PC-3 (cell line): Measurements from ENCODE around the gene PGBD2. TPM values are rescaled to one million over a fixed set of nuclear protein-coding genes. Genes with fewer than 3 reads are reported as not detected.
A peak's percentile ranks its signal among the peaks of the same experiment; 100 is the strongest.

Experiments
- ATAC-seq: fragments of 200-7000 bp; cut with Tn5 transposase; 2 replicates; pipeline ENCODE4 v1.9.1; 2020; ENCODE audit warnings: mild to moderate bottlenecking, moderate library complexity
- BruUV-seq: library from RNA; stranded (reverse); fragments of 400-500 nt; replicated peaks from 2 replicates; lab custom pipeline; 2021; lab: Mats Ljungman, UMichigan
- CTCF ChIA-PET: fragments of 300-600 bp; sonication (Branson Sonifier 250); formaldehyde crosslinking; loops from one replicate; lab custom pipeline; 2022; ENCODE audit warnings: antibody characterized with exemption; lab: Charles Lee
- POLR2A ChIA-PET: fragments of 300-600 bp; sonication (Branson Sonifier 250); formaldehyde crosslinking; loops from one replicate; lab custom pipeline; 2022; ENCODE audit warnings: antibody characterized with exemption; ENCODE audit not compliant: unreplicated experiment; lab: Charles Lee
- DNase-seq: peaks from one replicate; pipeline ENCODE4 v3.0.0-alpha.2; 2015
- H2AFZ ChIP-seq: fragments of 300-600 bp; sonication (generic); 2 replicates; pipeline ENCODE4 v1.6.0; 2016; ENCODE audit warnings: antibody characterized with exemption, low read length
- H3F3A ChIP-seq: fragments of 300-600 bp; sonication (generic); one replicate; pipeline ENCODE4 v1.6.0; 2017; ENCODE audit warnings: antibody characterized with exemption, low read length, control low read depth, mild to moderate bottlenecking; ENCODE audit not compliant: unreplicated experiment
- H3K27ac ChIP-seq: fragments of 300-600 bp; sonication (generic); 2 replicates; pipeline ENCODE4 v1.5.1; 2016; ENCODE audit warnings: mild to moderate bottlenecking, low read length
- H3K27me3 ChIP-seq: fragments of 300-600 bp; sonication (generic); 2 replicates; pipeline ENCODE4 v1.6.1; 2016; ENCODE audit warnings: low read length, mixed read lengths
- H3K36me3 ChIP-seq: fragments of 300-600 bp; sonication (generic); 2 replicates; pipeline ENCODE4 v1.6.1; 2016; ENCODE audit warnings: low read depth, mixed run types, low read length, mixed read lengths
- H3K4me1 ChIP-seq: fragments of 300-600 bp; sonication (generic); 2 replicates; pipeline ENCODE4 v1.5.1; 2016; ENCODE audit warnings: low read length; ENCODE audit not compliant: insufficient read depth
- H3K4me2 ChIP-seq: fragments of 300-600 bp; sonication (generic); 2 replicates; pipeline ENCODE4 v1.6.0; 2016; ENCODE audit warnings: low read length
- H3K4me3 ChIP-seq: fragments of 300-600 bp; sonication (generic); 2 replicates; pipeline ENCODE4 v1.5.1; 2016; ENCODE audit warnings: mild to moderate bottlenecking, low read length, mixed read lengths
- H3K79me2 ChIP-seq: fragments of 300-600 bp; sonication (generic); 2 replicates; pipeline ENCODE4 v1.6.1; 2017; ENCODE audit warnings: low read length, mixed read lengths
- H3K9ac ChIP-seq: fragments of 300-600 bp; sonication (generic); 2 replicates; pipeline ENCODE4 v1.6.0; 2016; ENCODE audit warnings: mild to moderate bottlenecking, low read length
- H3K9me2 ChIP-seq: fragments of 300-600 bp; sonication (generic); replicated peaks from 2 replicates; pipeline ENCODE4 v1.6.1; 2016; ENCODE audit warnings: mixed run types, low read length, mixed read lengths
- H3K9me3 ChIP-seq: fragments of 300-600 bp; sonication (generic); 2 replicates; pipeline ENCODE4 v1.6.1; 2016; ENCODE audit warnings: low read length, mixed read lengths
- H4K20me1 ChIP-seq: fragments of 300-600 bp; sonication (generic); 2 replicates; pipeline ENCODE4 v1.6.1; 2016; ENCODE audit warnings: low read length, mixed read lengths
- CTCF ChIP-seq: fragments of 300-600 bp; sonication (generic); conservative IDR thresholded peaks from 2 replicates; pipeline ENCODE4 v1.5.1; 2017; ENCODE audit warnings: antibody characterized with exemption, low read depth, mild to moderate bottlenecking, low read length
- EZH2 ChIP-seq: fragments of 300-600 bp; sonication (generic); IDR thresholded peaks from one replicate; pipeline ENCODE4 v1.6.1; 2017; ENCODE audit warnings: antibody characterized with exemption, mild to moderate bottlenecking, low read length; ENCODE audit not compliant: unreplicated experiment
- EZH2phosphoT487 ChIP-seq: fragments of 300-600 bp; sonication (generic); IDR thresholded peaks from 2 replicates; pipeline ENCODE4 v1.6.1; 2018; ENCODE audit warnings: mild to moderate bottlenecking, antibody characterized with exemption, low read length, borderline replicate concordance
- intact Hi-C: fragments of 100-400 bp; cut with micrococcal nuclease; formaldehyde crosslinking; loops from 2 replicates; pipeline ENCODE4 v1.9.0; 2023
- total RNA-seq: library from RNA; depleted of rRNA; stranded (reverse); fragments of >200 nt; gene quantifications from 2 replicates; pipeline ENCODE4 v1.2.3, GENCODE V29; 2014

PGBD2 gene
- total RNA-seq, 1 experiment from 2014 or later = 6.5 TPM

- ATAC-seq = peak; percentile 33
- no peaks in the 10 kb centered on the region for H3K27me3 ChIP-seq
- no peaks in the 10 kb centered on the region for H3K9me2 ChIP-seq
- BruUV-seq = TSS peak; percentile 88
- peak overlapping the region; percentile 97 for H2AFZ ChIP-seq
- H3K4me1 ChIP-seq = peaks cover 12% of the 10 kb centered on the region; the same call in 1 of the 2 replicates
- no peaks in the 10 kb centered on the region for H3K36me3 ChIP-seq
- ChIA-PET POLR2A (interaction anchor here (0.6 kb wide), 1 partner anchor 69 kb away, joined by 17 read pairs; no protein-coding TSS in a partner anchor), CTCF (interaction anchor here (0.6 to 0.7 kb wide), 2 partner anchors 69 to 81 kb away, joined by 4 to 8 read pairs; partner anchors contain the start of gene ZNF672)
- peak overlapping the region; percentile 95 for H3K4me2 ChIP-seq
- H3K4me3 ChIP-seq = peak overlapping the region; percentile 81
- H3K9ac ChIP-seq = peak overlapping the region; percentile 76
- DNase-seq = no peak
- peak overlapping the region; percentile 27; the same call in 1 of the 2 replicates for H3K27ac ChIP-seq
- intact Hi-C loops = loop anchor here (1.0 to 2.0 kb wide), 4 partner anchors 17 to 81 kb away; partner anchors contain the start of gene ZNF692
- H4K20me1 ChIP-seq = no peaks in the 10 kb centered on the region
- peaks cover 16% of the 10 kb centered on the region for H3K79me2 ChIP-seq
- no peaks in the 10 kb centered on the region for H3K9me3 ChIP-seq
- H3F3A ChIP-seq = no peaks in the 10 kb centered on the region
- TF ChIP-seq CTCF (no peak), EZH2phosphoT487 (no peak), EZH2 (no peak)
These were observed 972 bp downstream of the PGBD2 start for GRCh38 chr1:248906753-248907661.

GRCh38 chr1:248910761-248911160 lies 4.7 kb downstream of the PGBD2 start:
- ChIA-PET CTCF (no interaction called here), POLR2A (no interaction called here)
- Histone ChIP-seq H3K4me3 (no peak overlapping the region), H3K9ac (no peak overlapping the region), H3F3A (no peaks in the 10 kb centered on the region), H2AFZ (no peak overlapping the region), H3K27me3 (no peaks in the 10 kb centered on the region), H3K9me2 (no peaks in the 10 kb centered on the region), H3K4me2 (no peak overlapping the region), H3K79me2 (peaks cover 16% of the 10 kb centered on the region), H3K4me1 (peaks cover 9% of the 10 kb centered on the region; the same call in 1 of the 2 replicates), H3K36me3 (no peaks in the 10 kb centered on the region), H3K9me3 (no peaks in the 10 kb centered on the region), H4K20me1 (no peaks in the 10 kb centered on the region), H3K27ac (no peak overlapping the region)
- ATAC-seq (no peak), DNase-seq (no peak)
- intact Hi-C loops = no loop called here
- TF ChIP-seq EZH2 = no peak
- no peak for TF ChIP-seq EZH2phosphoT487
- TF ChIP-seq CTCF = no peak
- no TSS peak for BruUV-seq
